ENCODE data around the gene CEP63. TPM values are rescaled to one million over a fixed set of nuclear protein-coding genes. Genes with fewer than 3 reads are reported as not detected.

Gene CEP63
- total and polyA plus RNA-seq, 9 of the 15 experiments (the other 6 are each of a cell fraction or from before 2014, with no cell fraction given): 5.1 to 17.8 (median 10.6) TPM

GRCh38 chr3:134608023-134608770 is 122.3 kb downstream of the CEP63 start:
- intact Hi-C loops (cut with micrococcal nuclease): loop anchor here (10.0 kb wide), 2 partner anchors 477 to 1287 kb away; no protein-coding TSS in a partner anchor
- Histone ChIP-seq H3K79me2 (ENCODE audit: control insufficient read depth, insufficient read depth, low read length) (no peaks in the 10 kb centered on the region), H3K9me3 (replicated peaks; ENCODE audit: control insufficient read depth, insufficient read depth, low read depth, low read length) (no peaks in the 10 kb centered on the region), H3K27me3 (ENCODE audit: control insufficient read depth in 2 of 2, insufficient read depth in 2 of 2, low read length in 2 of 2) (peaks cover 0 to 14% of the 10 kb centered on the region in 2 experiments; a peak in 2 of 5 replicates), H4K20me1 (replicated peaks; ENCODE audit: control insufficient read depth, insufficient read depth, low read length) (no peaks in the 10 kb centered on the region), H3K9me1 (ENCODE audit: control insufficient read depth, insufficient read depth, low read length) (no peaks in the 10 kb centered on the region), H3K4me3 (no peak overlapping the region), H3K4me2 (ENCODE audit: insufficient read depth, low read length) (no peak overlapping the region), H3K9ac (ENCODE audit: insufficient read depth in 1 of 2, low read depth in 2 of 2, low read length in 2 of 2) (no peak overlapping the region), H3K27ac (ENCODE audit: extremely low read depth, low read depth, low read length) (no peak overlapping the region), H2AFZ (ENCODE audit: low read depth, low read length) (no peak overlapping the region), H3K4me1 (replicated peaks in 1 of 2; ENCODE audit: control insufficient read depth in 2 of 2, insufficient read depth in 2 of 2, low read length in 2 of 2) (no peaks in the 10 kb centered on the region), H3K36me3 (ENCODE audit: control insufficient read depth, insufficient read depth, low read length) (no peaks in the 10 kb centered on the region)
- WGBS (ENCODE audit: insufficient coverage, low coverage, missing lambda C conversion rate): 0% methylated on average over 5 of the region's 6 CpGs
- FAIRE-seq: no peak
- no peak for ATAC-seq
- no TSS peak for BruUV-seq (replicated peaks)
- ChIA-PET POLR2A (no interaction called here), CTCF (ENCODE audit: low intra/inter-chr PET ratio) (no interaction called here)
- DNase-seq (ENCODE audit: extremely low read depth in 1 of 4, low spot score in 3 of 4): no peak
- in situ Hi-C loops (cut with MboI): no loop called here
- TF ChIP-seq TRIM28 (IDR thresholded peaks at IDR 0.05) (no peak), CHAMP1 (IDR thresholded peaks at IDR 0.05) (no peak), NFE2 (IDR thresholded peaks at IDR 0.05; ENCODE audit: low read depth) (no peak), ZNF318 (IDR thresholded peaks at IDR 0.05; ENCODE audit: borderline replicate concordance in 1 of 2, low read depth in 1 of 2) (no peak), JUND (IDR thresholded peaks at IDR 0.05; ENCODE audit: borderline replicate concordance, low read depth, low read length) (no peak), JUND (tag; IDR thresholded peaks at IDR 0.05; ENCODE audit: borderline replicate concordance, low read depth, low read length) (no peak), SIN3B (IDR thresholded peaks at IDR 0.05; ENCODE audit: low read depth) (no peak)
